ENCODE data around the gene TBC1D22A. TPM values are rescaled to one million over a fixed set of nuclear protein-coding genes. Genes with fewer than 3 reads are reported as not detected.
"Not testable (repeated sequence)": the region's sequence is repeated elsewhere in the genome, so short reads cannot be mapped to it uniquely, and the experiment has no call there.

Gene TBC1D22A
- total RNA-seq, 1 donor from 2014 or later = 12.5 TPM

GRCh38 chr22:47117442-47117841 is 355.0 kb downstream of the TBC1D22A start:
- DNase-seq (ENCODE audit: low read depth in 2 of 2) = not testable (repeated sequence)

- no peak for DNase-seq (ENCODE audit: low read depth in 2 of 2)
Observed at GRCh38 chr22:47119181-47119580, 356.7 kb downstream of the TBC1D22A start.

GRCh38 chr22:47120399-47120798 is 357.9 kb downstream of the TBC1D22A start:
- DNase-seq (ENCODE audit: low read depth in 2 of 2) = no peak

GRCh38 chr22:47121791-47122190 is 359.3 kb downstream of the TBC1D22A start:
- no peak for DNase-seq (ENCODE audit: low read depth in 2 of 2)

- no peak for DNase-seq (ENCODE audit: low read depth in 2 of 2)
Observed at GRCh38 chr22:47122441-47123000, 360.1 kb downstream of the TBC1D22A start.

- no peak for DNase-seq (ENCODE audit: low read depth in 2 of 2)
Observed at GRCh38 chr22:47123006-47123826, 360.8 kb downstream of the TBC1D22A start.

- DNase-seq (ENCODE audit: low read depth in 2 of 2) = no peak
Observed at GRCh38 chr22:47123827-47124442, 361.5 kb downstream of the TBC1D22A start.

GRCh38 chr22:47124451-47124881 is 362.0 kb downstream of the TBC1D22A start:
- DNase-seq (ENCODE audit: low read depth in 2 of 2) = no peak

- no peak for DNase-seq (ENCODE audit: low read depth in 2 of 2)
Observed at GRCh38 chr22:47124961-47125360, 362.5 kb downstream of the TBC1D22A start.

GRCh38 chr22:47125603-47126002 is 363.2 kb downstream of the TBC1D22A start:
- DNase-seq (ENCODE audit: low read depth in 2 of 2) = peak in 1 of 2 donors; percentile 24

- DNase-seq (ENCODE audit: low read depth in 2 of 2) = no peak
Observed at GRCh38 chr22:47126344-47126811, 363.9 kb downstream of the TBC1D22A start.

GRCh38 chr22:47127441-47127871 is 365.0 kb downstream of the TBC1D22A start:
- no peak for DNase-seq (ENCODE audit: low read depth in 2 of 2)

- no peak for DNase-seq (ENCODE audit: low read depth in 2 of 2)
Observed at GRCh38 chr22:47128216-47128615, 365.8 kb downstream of the TBC1D22A start.

- no peak for DNase-seq (ENCODE audit: low read depth in 2 of 2)
Observed at GRCh38 chr22:47128622-47129215, 366.3 kb downstream of the TBC1D22A start.

- no peak for DNase-seq (ENCODE audit: low read depth in 2 of 2)
Observed at GRCh38 chr22:47129902-47130635, 367.6 kb downstream of the TBC1D22A start.

- no peak for DNase-seq (ENCODE audit: low read depth in 2 of 2)
Observed at GRCh38 chr22:47130883-47131631, 368.6 kb downstream of the TBC1D22A start.

- no peak for DNase-seq (ENCODE audit: low read depth in 2 of 2)
Observed at GRCh38 chr22:47131632-47132427, 369.4 kb downstream of the TBC1D22A start.

GRCh38 chr22:47132428-47132825 is 370.0 kb downstream of the TBC1D22A start:
- no peak for DNase-seq (ENCODE audit: low read depth in 2 of 2)

GRCh38 chr22:47133061-47133969 is 370.9 kb downstream of the TBC1D22A start:
- no peak for DNase-seq (ENCODE audit: low read depth in 2 of 2)

Measured in dermis microvascular lymphatic vessel endothelial cell (primary cell).